H1 (cell line): ENCODE results near the gene ZSWIM9. TPM values are rescaled to one million over a fixed set of nuclear protein-coding genes. Genes with fewer than 3 reads are reported as not detected.

Source experiments
- GABPA ChIP-seq: IDR thresholded peaks from 2 replicates; pipeline ENCODE4 v1.6.1; 2011; ENCODE audit warnings: mild to moderate bottlenecking, low read length, moderate library complexity, borderline replicate concordance; ENCODE audit not compliant: insufficient read depth
- HDAC2 ChIP-seq, 2 experiments: fragments of 300-600 bp in 1 of 2; sonication (generic) in 1 of 2; IDR thresholded peaks; 2 replicates each; pipeline ENCODE4 v1.6.1; 2011 to 2012; ENCODE audit warnings: low read depth in 2 of 2, low read length in 2 of 2, mild to moderate bottlenecking in 2 of 2, moderate library complexity in 2 of 2, borderline replicate concordance in 1 of 2, inconsistent platforms in 1 of 2
- JUND ChIP-seq: IDR thresholded peaks from 2 replicates; pipeline ENCODE4 v1.6.1; 2011; ENCODE audit warnings: mild to moderate bottlenecking, improper control_type of control experiment, low read length
- NRF1 ChIP-seq: IDR thresholded peaks from 2 replicates; pipeline ENCODE4 v1.6.1; 2011; ENCODE audit warnings: mild to moderate bottlenecking, low read depth, low read length, improper control_type of control experiment
- SIRT6 ChIP-seq: IDR thresholded peaks from one replicate; pipeline ENCODE4 v1.7.1; 2012; ENCODE audit warnings: low read length, inconsistent platforms
- TBP ChIP-seq: IDR thresholded peaks from 2 replicates; pipeline ENCODE4 v1.6.1; 2011; ENCODE audit warnings: low read depth, low read length, improper control_type of control experiment
- polyA plus RNA-seq, 7 experiments: library from polyadenylated mRNA; depleted of rRNA in 3 of 7; stranded (reverse) in 5 of 7; unstranded in 2 of 7; fragments of >200 nt in 5 of 7; fragments of 200-250 nt in 2 of 7; gene quantifications; 1 replicate in 5 of 7; 2 replicates in 1 of 7; 4 replicates in 1 of 7; pipeline versions ENCODE4 v1.2.1 to v1.2.3, GENCODE V29; 2011 to 2013; ENCODE audit warnings: missing spikeins in 2 of 7, mixed read lengths in 2 of 7
- total RNA-seq: library from RNA; stranded (reverse); fragmentation: NEBNext Ultra II Directional; extraction: Animal tissue kit (Norgen Biotek cat#: 25700); gene quantifications from 2 replicates; pipeline ENCODE4 v1.2.1, GENCODE V29; 2021
- TF ChIP-seq, protein P1 (sequence below): IDR thresholded peaks from 2 replicates; pipeline ENCODE4 v1.6.1; 2012; ENCODE audit warnings: inconsistent platforms

Gene ZSWIM9
- total and polyA plus RNA-seq, 2 of the 8 experiments (the other 6 are each of a cell fraction or from before 2014, with no cell fraction given) = 1.5 to 10.4 TPM

DNA sequence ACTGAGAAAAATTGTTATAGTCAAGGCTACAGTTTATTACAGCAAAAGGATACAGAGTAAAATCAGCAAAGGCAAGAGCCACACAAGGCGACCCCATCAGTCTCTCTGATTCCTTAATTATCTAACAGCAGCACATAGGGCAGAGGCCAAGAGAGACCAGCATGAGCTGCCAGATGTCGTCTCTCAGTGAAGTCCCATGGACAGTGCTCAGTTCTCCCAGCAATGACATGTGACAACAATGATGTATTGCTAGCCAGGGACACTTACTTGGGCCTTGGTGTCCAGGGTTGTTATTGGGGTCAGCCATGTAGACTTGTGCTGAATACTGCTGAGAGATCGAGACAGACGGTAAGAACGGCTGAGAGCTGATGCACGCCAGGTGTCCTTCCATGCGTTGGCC, 22.3 kb downstream of the ZSWIM9 start (continued):
- TF ChIP-seq JUND (no peak), TBP (no peak), SIRT6 (no peak), GABPA (no peak), HDAC2 (IDR thresholded peaks at IDR 0.05; ENCODE audit: borderline replicate concordance in 1 of 2, low read depth in 2 of 2, low read length in 2 of 2) (no peak), NRF1 (no peak)
- TF ChIP-seq, protein P1, sequence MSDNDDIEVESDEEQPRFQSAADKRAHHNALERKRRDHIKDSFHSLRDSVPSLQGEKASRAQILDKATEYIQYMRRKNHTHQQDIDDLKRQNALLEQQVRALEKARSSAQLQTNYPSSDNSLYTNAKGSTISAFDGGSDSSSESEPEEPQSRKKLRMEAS = no peak
